Measurements from ENCODE around the gene NRROS.

DNA sequence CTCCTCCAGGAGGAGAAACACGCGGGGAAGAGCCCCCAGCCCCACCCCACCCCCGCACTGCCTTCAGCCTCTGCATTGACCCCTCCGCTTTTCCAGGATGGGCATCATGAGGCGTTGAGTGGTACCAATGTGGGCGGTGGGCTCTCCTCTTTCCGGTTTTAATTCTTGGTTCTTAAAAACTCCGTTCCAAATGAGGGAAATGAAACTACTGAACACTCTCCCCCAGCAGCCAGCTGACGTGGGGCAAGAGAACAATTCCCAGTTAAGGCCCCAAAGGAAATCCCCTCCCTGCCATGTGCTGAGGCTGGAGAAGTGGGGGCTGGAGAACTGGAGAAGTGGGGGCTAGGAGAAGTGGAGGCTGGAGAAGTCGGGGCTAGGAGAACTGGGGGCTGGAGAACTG, 5.3 kb upstream of the NRROS start:
- TF ChIP-seq, protein P1, sequence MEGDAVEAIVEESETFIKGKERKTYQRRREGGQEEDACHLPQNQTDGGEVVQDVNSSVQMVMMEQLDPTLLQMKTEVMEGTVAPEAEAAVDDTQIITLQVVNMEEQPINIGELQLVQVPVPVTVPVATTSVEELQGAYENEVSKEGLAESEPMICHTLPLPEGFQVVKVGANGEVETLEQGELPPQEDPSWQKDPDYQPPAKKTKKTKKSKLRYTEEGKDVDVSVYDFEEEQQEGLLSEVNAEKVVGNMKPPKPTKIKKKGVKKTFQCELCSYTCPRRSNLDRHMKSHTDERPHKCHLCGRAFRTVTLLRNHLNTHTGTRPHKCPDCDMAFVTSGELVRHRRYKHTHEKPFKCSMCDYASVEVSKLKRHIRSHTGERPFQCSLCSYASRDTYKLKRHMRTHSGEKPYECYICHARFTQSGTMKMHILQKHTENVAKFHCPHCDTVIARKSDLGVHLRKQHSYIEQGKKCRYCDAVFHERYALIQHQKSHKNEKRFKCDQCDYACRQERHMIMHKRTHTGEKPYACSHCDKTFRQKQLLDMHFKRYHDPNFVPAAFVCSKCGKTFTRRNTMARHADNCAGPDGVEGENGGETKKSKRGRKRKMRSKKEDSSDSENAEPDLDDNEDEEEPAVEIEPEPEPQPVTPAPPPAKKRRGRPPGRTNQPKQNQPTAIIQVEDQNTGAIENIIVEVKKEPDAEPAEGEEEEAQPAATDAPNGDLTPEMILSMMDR (conservative IDR thresholded peaks at IDR 0.05; ENCODE audit: low read depth, low read length), result no peak
- no peak for TF ChIP-seq EZH2 (IDR thresholded peaks at IDR 0.05; ENCODE audit: low read length, unreplicated experiment)

All from PC-3 (cell line).